Keratinocyte (primary cell): ENCODE results near the gene NPAS3.

Experiments used
- EZH2 ChIP-seq: IDR thresholded peaks from one replicate; pipeline ENCODE4 v1.6.1; 2012; ENCODE audit warnings: inconsistent platforms, mild to moderate bottlenecking, low read length, moderate library complexity
- TF ChIP-seq, protein P1 (sequence below), 3 experiments: IDR thresholded peaks in 1 of 3; conservative IDR thresholded peaks in 1 of 3; optimal IDR thresholded peaks in 1 of 3; 2 replicates in 2 of 3; 3 replicates in 1 of 3; pipeline versions ENCODE3 to v1.5.1; 2011; ENCODE audit warnings: low read length in 3 of 3, mild to moderate bottlenecking in 3 of 3, moderate library complexity in 2 of 3, control low read depth in 1 of 3, inconsistent platforms in 1 of 3; ENCODE audit not compliant: insufficient read depth in 2 of 3; ENCODE audit errors: extremely low read depth in 1 of 3

- TF ChIP-seq, protein P1, sequence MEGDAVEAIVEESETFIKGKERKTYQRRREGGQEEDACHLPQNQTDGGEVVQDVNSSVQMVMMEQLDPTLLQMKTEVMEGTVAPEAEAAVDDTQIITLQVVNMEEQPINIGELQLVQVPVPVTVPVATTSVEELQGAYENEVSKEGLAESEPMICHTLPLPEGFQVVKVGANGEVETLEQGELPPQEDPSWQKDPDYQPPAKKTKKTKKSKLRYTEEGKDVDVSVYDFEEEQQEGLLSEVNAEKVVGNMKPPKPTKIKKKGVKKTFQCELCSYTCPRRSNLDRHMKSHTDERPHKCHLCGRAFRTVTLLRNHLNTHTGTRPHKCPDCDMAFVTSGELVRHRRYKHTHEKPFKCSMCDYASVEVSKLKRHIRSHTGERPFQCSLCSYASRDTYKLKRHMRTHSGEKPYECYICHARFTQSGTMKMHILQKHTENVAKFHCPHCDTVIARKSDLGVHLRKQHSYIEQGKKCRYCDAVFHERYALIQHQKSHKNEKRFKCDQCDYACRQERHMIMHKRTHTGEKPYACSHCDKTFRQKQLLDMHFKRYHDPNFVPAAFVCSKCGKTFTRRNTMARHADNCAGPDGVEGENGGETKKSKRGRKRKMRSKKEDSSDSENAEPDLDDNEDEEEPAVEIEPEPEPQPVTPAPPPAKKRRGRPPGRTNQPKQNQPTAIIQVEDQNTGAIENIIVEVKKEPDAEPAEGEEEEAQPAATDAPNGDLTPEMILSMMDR (optimal IDR thresholded peaks at IDR 0.05 in 1 of 3, IDR thresholded peaks at IDR 0.05 in 1 of 3, conservative IDR thresholded peaks at IDR 0.05 in 1 of 3; ENCODE audit: extremely low read depth in 1 of 3, insufficient read depth in 2 of 3, low read length in 3 of 3) = no peak
- no peak for TF ChIP-seq EZH2
These were observed 474.7 kb downstream of the NPAS3 start for GRCh38 chr14:33413381-33413780.
